SK-N-SH treated with all-trans-retinoic acid at 6 μM for 48 hours (cell line): ENCODE data around the gene MBNL3.

Source experiments
- GLIS3 ChIP-seq: fragments of 250-450 bp; sonication (Bioruptor Pico); IDR thresholded peaks from 2 replicates; pipeline ENCODE4 v1.5.0; 2020; ENCODE audit warnings: mild to moderate bottlenecking, moderate library complexity
- RARB ChIP-seq: fragments of 250-450 bp; sonication (Bioruptor Pico); IDR thresholded peaks from 2 replicates; pipeline ENCODE4 v1.8.0; 2021; ENCODE audit warnings: mild to moderate bottlenecking, moderate library complexity
- SNAI2 ChIP-seq: fragments of 250-450 bp; sonication (Bioruptor Pico); IDR thresholded peaks from 2 replicates; pipeline ENCODE4 v1.5.0; 2020; ENCODE audit warnings: mild to moderate bottlenecking, moderate library complexity
- ZNF70 ChIP-seq: fragments of 450-650 bp; formaldehyde crosslinking; IDR thresholded peaks from 2 replicates; pipeline ENCODE4 v1.5.0; 2020; ENCODE audit warnings: mild to moderate bottlenecking, moderate library complexity
- TF ChIP-seq, protein P1 (sequence below): fragments of 250-450 bp; sonication (Bioruptor Pico); IDR thresholded peaks from 2 replicates; pipeline ENCODE4 v1.5.1; 2021; ENCODE audit warnings: mild to moderate bottlenecking, moderate library complexity

DNA sequence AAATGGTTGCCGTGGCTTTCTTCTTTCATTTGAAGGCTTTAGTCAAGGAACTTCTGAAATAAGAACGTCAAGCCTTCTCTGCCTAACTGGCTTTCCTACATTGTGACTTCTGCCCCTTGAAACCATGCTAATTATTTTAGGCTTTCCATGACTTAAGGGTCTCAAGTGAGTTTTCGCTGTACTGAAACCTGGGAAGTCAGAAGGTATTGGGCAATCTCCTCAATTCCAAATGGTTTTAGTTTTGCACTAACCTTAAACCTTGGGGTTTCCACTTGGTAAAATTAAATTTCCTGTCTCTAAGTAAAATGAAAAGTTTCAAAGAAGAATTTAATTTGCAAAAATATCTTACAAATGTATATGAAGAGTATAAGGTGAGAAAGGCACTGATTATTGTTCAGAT lies 73.8 kb downstream of the MBNL3 start:
- TF ChIP-seq SNAI2 (no peak), RARB (no peak), GLIS3 (CRISPR knock-in tag) (no peak), ZNF70 (CRISPR knock-in tag) (no peak)
- TF ChIP-seq, protein P1, sequence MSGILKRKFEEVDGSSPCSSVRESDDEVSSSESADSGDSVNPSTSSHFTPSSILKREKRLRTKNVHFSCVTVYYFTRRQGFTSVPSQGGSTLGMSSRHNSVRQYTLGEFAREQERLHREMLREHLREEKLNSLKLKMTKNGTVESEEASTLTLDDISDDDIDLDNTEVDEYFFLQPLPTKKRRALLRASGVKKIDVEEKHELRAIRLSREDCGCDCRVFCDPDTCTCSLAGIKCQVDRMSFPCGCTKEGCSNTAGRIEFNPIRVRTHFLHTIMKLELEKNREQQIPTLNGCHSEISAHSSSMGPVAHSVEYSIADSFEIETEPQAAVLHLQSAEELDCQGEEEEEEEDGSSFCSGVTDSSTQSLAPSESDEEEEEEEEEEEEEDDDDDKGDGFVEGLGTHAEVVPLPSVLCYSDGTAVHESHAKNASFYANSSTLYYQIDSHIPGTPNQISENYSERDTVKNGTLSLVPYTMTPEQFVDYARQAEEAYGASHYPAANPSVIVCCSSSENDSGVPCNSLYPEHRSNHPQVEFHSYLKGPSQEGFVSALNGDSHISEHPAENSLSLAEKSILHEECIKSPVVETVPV (CRISPR knock-in tag), result no peak
